GM23248 (cell line): ENCODE data around the gene SEZ6L.

Experiments
- EZH2 ChIP-seq: fragments of 200-600 bp; sonication (generic); IDR thresholded peaks from 2 replicates; pipeline ENCODE4 v1.6.1; 2018; ENCODE audit warnings: antibody characterized with exemption, mild to moderate bottlenecking; ENCODE audit not compliant: insufficient read depth, poor library complexity, severe bottlenecking
- EZH2phosphoT487 ChIP-seq: fragments of 200-600 bp; sonication (generic); IDR thresholded peaks from 2 replicates; pipeline ENCODE4 v1.6.1; 2018; ENCODE audit warnings: antibody characterized with exemption, moderate library complexity, mild to moderate bottlenecking, low read depth; ENCODE audit not compliant: insufficient read depth

DNA sequence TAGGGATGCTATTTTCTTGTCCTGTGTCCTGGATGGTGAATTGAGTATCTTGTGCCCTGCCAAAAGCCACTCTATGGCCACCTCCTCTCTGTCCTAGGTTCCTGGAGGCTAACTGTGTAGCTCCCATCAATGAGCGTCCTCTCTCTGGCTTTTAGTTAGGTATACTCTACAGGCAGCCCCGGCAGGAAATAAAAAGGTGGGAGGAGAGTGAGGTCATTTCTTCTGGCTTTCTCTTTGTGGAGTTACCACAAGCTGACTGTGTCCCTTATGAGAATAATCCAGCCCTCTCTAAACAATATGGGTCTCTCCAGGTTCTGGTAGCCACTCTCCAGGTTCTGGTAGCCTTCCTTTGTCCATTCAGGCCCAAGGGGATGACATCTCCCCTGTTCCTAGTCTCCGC, 248.1 kb downstream of the SEZ6L start:
- no peak for TF ChIP-seq EZH2
- TF ChIP-seq EZH2phosphoT487: no peak
